Measurements from ENCODE around the gene ZNF80.

The ZNF80 gene

GRCh38 chr3:114206342-114206741, 31.0 kb downstream of the ZNF80 start:
- CTCF ChIA-PET, result no interaction called here
- Histone ChIP-seq H3K36me3 (ENCODE audit: control insufficient read depth in 4 of 4, insufficient read depth in 4 of 4, low read length in 3 of 4) (no peaks in the 10 kb centered on the region), H3K9me3 (ENCODE audit: control extremely low read depth in 1 of 5, control insufficient read depth in 4 of 5, insufficient read depth in 2 of 5, low read depth in 1 of 5, low read length in 4 of 5) (no peaks in the 10 kb centered on the region), H3K27ac (ENCODE audit: insufficient read depth in 1 of 2, low read depth in 1 of 2, low read length in 2 of 2, poor library complexity in 1 of 2, severe bottlenecking in 2 of 2) (no peak overlapping the region), H3K27me3 (replicated peaks in 2 of 5; ENCODE audit: control insufficient read depth in 4 of 5, insufficient read depth in 5 of 5, low read length in 4 of 5) (no peaks in the 10 kb centered on the region), H3K4me1 (ENCODE audit: control extremely low read depth in 1 of 4, control insufficient read depth in 4 of 4, insufficient read depth in 4 of 4, low read length in 3 of 4) (no peaks in the 10 kb centered on the region), H3K4me3 (ENCODE audit: control insufficient read depth in 1 of 7, extremely low read depth in 1 of 7, insufficient read depth in 4 of 7, low read depth in 2 of 7, low read length in 6 of 7) (no peak overlapping the region)
- POLR2A ChIA-PET, result no interaction called here
- no CpG with 5 or more reads among the region's 3 CpGs for WGBS (ENCODE audit: insufficient coverage)
- DNase-seq, result no peak

- Histone ChIP-seq H3K4me1 (ENCODE audit: control extremely low read depth in 1 of 4, control insufficient read depth in 4 of 4, insufficient read depth in 4 of 4, low read length in 3 of 4) (no peaks in the 10 kb centered on the region), H3K9me3 (ENCODE audit: control extremely low read depth in 1 of 5, control insufficient read depth in 4 of 5, insufficient read depth in 2 of 5, low read depth in 1 of 5, low read length in 4 of 5) (no peaks in the 10 kb centered on the region), H3K27ac (ENCODE audit: insufficient read depth in 1 of 2, low read depth in 1 of 2, low read length in 2 of 2, poor library complexity in 1 of 2, severe bottlenecking in 2 of 2) (no peak overlapping the region), H3K36me3 (ENCODE audit: control insufficient read depth in 4 of 4, insufficient read depth in 4 of 4, low read length in 3 of 4) (no peaks in the 10 kb centered on the region), H3K27me3 (replicated peaks in 2 of 5; ENCODE audit: control insufficient read depth in 4 of 5, insufficient read depth in 5 of 5, low read length in 4 of 5) (no peaks in the 10 kb centered on the region), H3K4me3 (ENCODE audit: control insufficient read depth in 1 of 7, extremely low read depth in 1 of 7, insufficient read depth in 4 of 7, low read depth in 2 of 7, low read length in 6 of 7) (no peak overlapping the region)
- WGBS (ENCODE audit: insufficient coverage), result 100% methylated on average over 1 of the region's 2 CpGs
- ChIA-PET POLR2A (no interaction called here), CTCF (no interaction called here)
- no peak for DNase-seq
Measured at GRCh38 chr3:114205541-114205940, 31.8 kb downstream of the ZNF80 start.

GRCh38 chr3:114194750-114195149, 42.6 kb downstream of the ZNF80 start:
- POLR2A ChIA-PET, result no interaction called here
- no peak overlapping the region for H3K4me3 ChIP-seq (ENCODE audit: control insufficient read depth in 1 of 7, extremely low read depth in 1 of 7, insufficient read depth in 4 of 7, low read depth in 2 of 7, low read length in 6 of 7)
- WGBS (ENCODE audit: insufficient coverage), result 100% methylated on average over 1 of the region's 1 CpG
- no peak for DNase-seq
- no peaks in the 10 kb centered on the region for H3K36me3 ChIP-seq (ENCODE audit: control insufficient read depth in 4 of 4, insufficient read depth in 4 of 4, low read length in 3 of 4)
- peaks cover 0 to 4% (median 0%) of the 10 kb centered on the region in 5 experiments for H3K9me3 ChIP-seq (ENCODE audit: control extremely low read depth in 1 of 5, control insufficient read depth in 4 of 5, insufficient read depth in 2 of 5, low read depth in 1 of 5, low read length in 4 of 5)
- no peaks in the 10 kb centered on the region for H3K4me1 ChIP-seq (ENCODE audit: control extremely low read depth in 1 of 4, control insufficient read depth in 4 of 4, insufficient read depth in 4 of 4, low read length in 3 of 4)
- no peaks in the 10 kb centered on the region for H3K27me3 ChIP-seq (replicated peaks in 2 of 5; ENCODE audit: control insufficient read depth in 4 of 5, insufficient read depth in 5 of 5, low read length in 4 of 5)
- CTCF ChIA-PET, result no interaction called here
- no peak overlapping the region for H3K27ac ChIP-seq (ENCODE audit: insufficient read depth in 1 of 2, low read depth in 1 of 2, low read length in 2 of 2, poor library complexity in 1 of 2, severe bottlenecking in 2 of 2)

- Histone ChIP-seq H3K4me3 (ENCODE audit: control insufficient read depth in 1 of 7, extremely low read depth in 1 of 7, insufficient read depth in 4 of 7, low read depth in 2 of 7, low read length in 6 of 7) (no peak overlapping the region), H3K9me3 (ENCODE audit: control extremely low read depth in 1 of 5, control insufficient read depth in 4 of 5, insufficient read depth in 2 of 5, low read depth in 1 of 5, low read length in 4 of 5) (peaks cover 0 to 4% (median 0%) of the 10 kb centered on the region in 5 experiments), H3K36me3 (ENCODE audit: control insufficient read depth in 4 of 4, insufficient read depth in 4 of 4, low read length in 3 of 4) (no peaks in the 10 kb centered on the region), H3K27me3 (replicated peaks in 2 of 5; ENCODE audit: control insufficient read depth in 4 of 5, insufficient read depth in 5 of 5, low read length in 4 of 5) (no peaks in the 10 kb centered on the region), H3K27ac (ENCODE audit: insufficient read depth in 1 of 2, low read depth in 1 of 2, low read length in 2 of 2, poor library complexity in 1 of 2, severe bottlenecking in 2 of 2) (no peak overlapping the region), H3K4me1 (ENCODE audit: control extremely low read depth in 1 of 4, control insufficient read depth in 4 of 4, insufficient read depth in 4 of 4, low read length in 3 of 4) (no peaks in the 10 kb centered on the region)
- DNase-seq, result no peak
- CTCF ChIA-PET, result no interaction called here
- POLR2A ChIA-PET, result no interaction called here
Measured at GRCh38 chr3:114192136-114192535, 45.2 kb downstream of the ZNF80 start.

- H3K4me1 ChIP-seq (ENCODE audit: control extremely low read depth in 1 of 4, control insufficient read depth in 4 of 4, insufficient read depth in 4 of 4, low read length in 3 of 4), result no peaks in the 10 kb centered on the region
- no peaks in the 10 kb centered on the region for H3K27me3 ChIP-seq (replicated peaks in 2 of 5; ENCODE audit: control insufficient read depth in 4 of 5, insufficient read depth in 5 of 5, low read length in 4 of 5)
- CTCF ChIA-PET, result no interaction called here
- H3K9me3 ChIP-seq (ENCODE audit: control extremely low read depth in 1 of 5, control insufficient read depth in 4 of 5, insufficient read depth in 2 of 5, low read depth in 1 of 5, low read length in 4 of 5), result peaks cover 0 to 15% (median 0%) of the 10 kb centered on the region in 5 experiments
- H3K36me3 ChIP-seq (ENCODE audit: control insufficient read depth in 4 of 4, insufficient read depth in 4 of 4, low read length in 3 of 4), result no peaks in the 10 kb centered on the region
- DNase-seq, result no peak
- no peak overlapping the region for H3K27ac ChIP-seq (ENCODE audit: insufficient read depth in 1 of 2, low read depth in 1 of 2, low read length in 2 of 2, poor library complexity in 1 of 2, severe bottlenecking in 2 of 2)
- POLR2A ChIA-PET, result no interaction called here
- H3K4me3 ChIP-seq (ENCODE audit: control insufficient read depth in 1 of 7, extremely low read depth in 1 of 7, insufficient read depth in 4 of 7, low read depth in 2 of 7, low read length in 6 of 7), result no peak overlapping the region
Measured at GRCh38 chr3:114186501-114186900, 50.9 kb downstream of the ZNF80 start.

Data from common myeloid progenitor, CD34-positive (primary cell).